Gastroesophageal sphincter (tissue), 4 donors: ENCODE data around the gene PTPRD. TPM values are rescaled to one million over a fixed set of nuclear protein-coding genes. Genes with fewer than 3 reads are reported as not detected.

Experiments used
- ATAC-seq: fragments of 150-250 bp; one replicate; pipeline ENCODE4 v1.9.1; 2016; ENCODE audit warnings: mild to moderate bottlenecking, moderate library complexity
- H3K27ac ChIP-seq, 4 donors: fragments of 200-600 bp; sonication (generic) in 3 of 4; 1 replicate in 3 of 4; 2 replicates in 1 of 4; pipeline ENCODE4 v1.5.1; 2016 to 2019
- H3K27me3 ChIP-seq: fragments of 200-600 bp; sonication (generic); one replicate; pipeline ENCODE4 v1.5.1; 2019
- H3K36me3 ChIP-seq, 2 donors: fragments of 200-600 bp; sonication (generic); one replicate each; pipeline ENCODE4 v1.5.1; 2019; ENCODE audit warnings: control low read depth in 1 of 2
- H3K4me1 ChIP-seq, 3 donors: fragments of 200-600 bp; sonication (generic); 1 replicate in 2 of 3; 2 replicates in 1 of 3; pipeline ENCODE4 v1.5.1; 2016 to 2019; ENCODE audit warnings: control low read depth in 2 of 3
- H3K4me3 ChIP-seq, 2 donors: fragments of 200-600 bp; sonication (generic); one replicate each; pipeline ENCODE4 v1.5.1; 2019; ENCODE audit warnings: mild to moderate bottlenecking in 1 of 2, moderate library complexity in 1 of 2
- H3K9me3 ChIP-seq, 3 donors: fragments of 200-600 bp; sonication (generic); one replicate each; pipeline ENCODE4 v1.5.1; 2017 to 2019; ENCODE audit warnings: control low read depth in 2 of 3
- EP300 ChIP-seq: sonication (generic); formaldehyde crosslinking; IDR thresholded peaks from one replicate; pipeline ENCODE4 v1.6.1; 2017; ENCODE audit warnings: antibody characterized with exemption, mild to moderate bottlenecking
- POLR2A ChIP-seq, 2 donors: fragments of 450-650 bp; IDR thresholded peaks; one replicate each; pipeline ENCODE4 v1.6.1; 2017; ENCODE audit warnings: antibody characterized with exemption in 2 of 2, mild to moderate bottlenecking in 2 of 2, moderate library complexity in 1 of 2
- POLR2AphosphoS5 ChIP-seq: sonication (generic); formaldehyde crosslinking; IDR thresholded peaks from one replicate; pipeline ENCODE4 v1.6.1; 2017; ENCODE audit warnings: antibody characterized with exemption
- WGBS, 2 donors: methylation state at CpG; one replicate each; pipeline ENCODE4 v1.1.5; 2018; ENCODE audit warnings: low coverage in 1 of 2; 5-methylcytosine and 5-hydroxymethylcytosine counted together
- total RNA-seq, 4 donors: library from RNA; depleted of rRNA; stranded (reverse); fragments of >200 nt; gene quantifications; one replicate each; pipeline ENCODE4 v1.1.0, GENCODE V29; 2016
- TF ChIP-seq, protein P1 (sequence below), 4 experiments: fragments of 200-600 bp in 2 of 4; fragments of 450-650 bp in 2 of 4; sonication (generic) in 1 of 4; IDR thresholded peaks; one replicate each; pipeline ENCODE4 v1.5.1; 2017 to 2019; ENCODE audit warnings: antibody characterized with exemption in 4 of 4, mild to moderate bottlenecking in 2 of 4, moderate library complexity in 2 of 4

The PTPRD gene
- total RNA-seq, 4 donors from 2014 or later, result 3.5 to 53.9 (median 15.8) TPM

GRCh38 chr9:8889100-8889499, 1723.7 kb downstream of the PTPRD start:
- Histone ChIP-seq H3K9me3 (no peaks in the 10 kb centered on the region), H3K4me1 (no peaks in the 10 kb centered on the region), H3K36me3 (no peaks in the 10 kb centered on the region), H3K4me3 (no peak overlapping the region), H3K27me3 (no peaks in the 10 kb centered on the region), H3K27ac (no peak overlapping the region)
- WGBS, 2 donors, result 100% methylated on average over 1 of the region's 1 CpG
- TF ChIP-seq, protein P1, sequence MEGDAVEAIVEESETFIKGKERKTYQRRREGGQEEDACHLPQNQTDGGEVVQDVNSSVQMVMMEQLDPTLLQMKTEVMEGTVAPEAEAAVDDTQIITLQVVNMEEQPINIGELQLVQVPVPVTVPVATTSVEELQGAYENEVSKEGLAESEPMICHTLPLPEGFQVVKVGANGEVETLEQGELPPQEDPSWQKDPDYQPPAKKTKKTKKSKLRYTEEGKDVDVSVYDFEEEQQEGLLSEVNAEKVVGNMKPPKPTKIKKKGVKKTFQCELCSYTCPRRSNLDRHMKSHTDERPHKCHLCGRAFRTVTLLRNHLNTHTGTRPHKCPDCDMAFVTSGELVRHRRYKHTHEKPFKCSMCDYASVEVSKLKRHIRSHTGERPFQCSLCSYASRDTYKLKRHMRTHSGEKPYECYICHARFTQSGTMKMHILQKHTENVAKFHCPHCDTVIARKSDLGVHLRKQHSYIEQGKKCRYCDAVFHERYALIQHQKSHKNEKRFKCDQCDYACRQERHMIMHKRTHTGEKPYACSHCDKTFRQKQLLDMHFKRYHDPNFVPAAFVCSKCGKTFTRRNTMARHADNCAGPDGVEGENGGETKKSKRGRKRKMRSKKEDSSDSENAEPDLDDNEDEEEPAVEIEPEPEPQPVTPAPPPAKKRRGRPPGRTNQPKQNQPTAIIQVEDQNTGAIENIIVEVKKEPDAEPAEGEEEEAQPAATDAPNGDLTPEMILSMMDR (IDR thresholded peaks at IDR 0.05), result no peak
- no peak for TF ChIP-seq POLR2A (IDR thresholded peaks at IDR 0.05)
- no peak for TF ChIP-seq POLR2AphosphoS5
- no peak for TF ChIP-seq EP300
- ATAC-seq, result no peak

DNA sequence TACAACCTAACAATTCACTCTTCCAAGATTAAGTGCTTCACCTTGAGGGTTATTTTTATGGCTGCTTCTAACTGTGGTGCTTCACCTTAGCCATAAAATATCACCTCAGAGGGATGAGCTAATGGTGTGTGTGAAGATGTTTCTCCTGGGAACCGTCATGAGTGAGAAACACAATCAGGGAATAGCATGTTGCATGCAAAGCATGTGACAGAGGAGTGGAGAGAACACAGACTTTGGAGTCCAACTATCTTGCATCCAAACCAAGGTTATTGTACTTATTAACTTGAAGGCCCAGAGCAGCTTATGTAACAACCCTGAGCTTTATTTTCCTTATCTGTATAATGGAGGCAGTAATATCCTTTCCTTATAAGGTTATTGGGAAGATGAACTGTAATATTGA, 1724.2 kb downstream of the PTPRD start:
- ATAC-seq, result no peak
- Histone ChIP-seq H3K27ac (no peak overlapping the region), H3K27me3 (no peaks in the 10 kb centered on the region), H3K4me1 (no peaks in the 10 kb centered on the region), H3K4me3 (no peak overlapping the region), H3K36me3 (no peaks in the 10 kb centered on the region), H3K9me3 (no peaks in the 10 kb centered on the region)
- TF ChIP-seq POLR2A (IDR thresholded peaks at IDR 0.05), result no peak
- TF ChIP-seq POLR2AphosphoS5, result no peak
- no peak for TF ChIP-seq EP300
- TF ChIP-seq, protein P1 (IDR thresholded peaks at IDR 0.05), result no peak
- 71 to 92% methylated on average over 1 of the region's 1 CpG for WGBS, 2 donors

DNA sequence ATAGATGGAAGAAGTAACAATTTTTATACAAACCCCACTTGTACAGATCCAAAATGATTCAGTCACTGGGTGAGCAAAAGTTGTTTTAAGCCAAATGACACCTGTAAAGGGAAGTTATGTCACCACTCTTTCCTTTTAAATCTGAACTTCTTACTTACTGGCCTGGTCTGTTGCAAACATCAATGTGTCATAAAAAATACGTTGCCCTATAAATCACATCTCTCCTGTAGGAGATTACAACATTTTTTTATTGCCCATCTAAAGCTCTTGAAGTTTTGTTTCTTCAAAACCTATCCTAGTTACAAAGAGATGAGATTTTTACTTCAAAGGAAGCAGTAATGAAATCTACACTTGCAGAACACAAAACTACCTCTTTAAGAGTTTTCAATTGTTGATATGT, 1725.4 kb downstream of the PTPRD start:
- no peak for ATAC-seq
- 61 to 63% methylated on average over 1 of the region's 1 CpG for WGBS, 2 donors
- Histone ChIP-seq H3K27me3 (no peaks in the 10 kb centered on the region), H3K4me3 (no peak overlapping the region), H3K4me1 (no peaks in the 10 kb centered on the region), H3K9me3 (no peaks in the 10 kb centered on the region), H3K36me3 (no peaks in the 10 kb centered on the region), H3K27ac (no peak overlapping the region)
- TF ChIP-seq, protein P1 (IDR thresholded peaks at IDR 0.05), result no peak
- no peak for TF ChIP-seq EP300
- no peak for TF ChIP-seq POLR2AphosphoS5
- TF ChIP-seq POLR2A (IDR thresholded peaks at IDR 0.05), result no peak

- TF ChIP-seq, protein P1 (IDR thresholded peaks at IDR 0.05), result no peak
- TF ChIP-seq POLR2A (IDR thresholded peaks at IDR 0.05) (no peak), EP300 (no peak)
- no peaks in the 10 kb centered on the region for H3K36me3 ChIP-seq
- no peak for ATAC-seq
- 10 to 13% methylated on average over 1 of the region's 1 CpG for WGBS, 2 donors
- no peaks in the 10 kb centered on the region for H3K27me3 ChIP-seq
- no peak overlapping the region for H3K27ac ChIP-seq
- H3K9me3 ChIP-seq, result no peaks in the 10 kb centered on the region
- H3K4me1 ChIP-seq, result no peaks in the 10 kb centered on the region
- H3K4me3 ChIP-seq, result no peak overlapping the region
These were observed 1729.5 kb downstream of the PTPRD start for GRCh38 chr9:8883321-8883720.

- no peak for ATAC-seq
- no peaks in the 10 kb centered on the region for H3K4me1 ChIP-seq
- no peak for TF ChIP-seq POLR2AphosphoS5
- no peak for TF ChIP-seq EP300
- TF ChIP-seq, protein P1 (IDR thresholded peaks at IDR 0.05), result no peak
- TF ChIP-seq POLR2A (IDR thresholded peaks at IDR 0.05), result no peak
- H3K27ac ChIP-seq, result no peak overlapping the region
- WGBS, 2 donors, result 60 to 96% methylated on average over 3 of the region's 3 CpGs
- no peaks in the 10 kb centered on the region for H3K27me3 ChIP-seq
- H3K36me3 ChIP-seq, result no peaks in the 10 kb centered on the region
- no peaks in the 10 kb centered on the region for H3K9me3 ChIP-seq
- H3K4me3 ChIP-seq, result no peak overlapping the region
These were observed 1732.7 kb downstream of the PTPRD start for GRCh38 chr9:8880060-8880459.
